GM18868 (cell line): ENCODE measurements around the gene ENTHD1.

ENCODE experiments used
- ATAC-seq: cut with Tn5 transposase; IDR thresholded peaks from one replicate; pipeline ENCODE4 v1.9.1; 2021; ENCODE audit warnings: mild to moderate bottlenecking, moderate library complexity; ENCODE audit not compliant: unreplicated experiment

The ENTHD1 gene

GRCh38 chr22:39718921-39719475, 174.6 kb downstream of the ENTHD1 start:
- ATAC-seq = no peak

GRCh38 chr22:39718206-39718605, 175.4 kb downstream of the ENTHD1 start:
- ATAC-seq = no peak

- no peak for ATAC-seq
Measured at GRCh38 chr22:39717099-39717498, 176.5 kb downstream of the ENTHD1 start.

GRCh38 chr22:39716534-39716933, 177.0 kb downstream of the ENTHD1 start:
- ATAC-seq = no peak

GRCh38 chr22:39715778-39716495, 177.6 kb downstream of the ENTHD1 start:
- no peak for ATAC-seq

GRCh38 chr22:39714321-39714720, 179.2 kb downstream of the ENTHD1 start:
- no peak for ATAC-seq

- no peak for ATAC-seq
Measured at GRCh38 chr22:39713799-39714290, 179.7 kb downstream of the ENTHD1 start.

- no peak for ATAC-seq
Measured at GRCh38 chr22:39712751-39713525, 180.6 kb downstream of the ENTHD1 start.

- no peak for ATAC-seq
Measured at GRCh38 chr22:39712081-39712480, 181.5 kb downstream of the ENTHD1 start.

- no peak for ATAC-seq
Measured at GRCh38 chr22:39710380-39711150, 183.0 kb downstream of the ENTHD1 start.

GRCh38 chr22:39707816-39708215, 185.7 kb downstream of the ENTHD1 start:
- ATAC-seq = no peak

GRCh38 chr22:39707351-39707750, 186.2 kb downstream of the ENTHD1 start:
- no peak for ATAC-seq

GRCh38 chr22:39706376-39707140, 187.0 kb downstream of the ENTHD1 start:
- ATAC-seq = no peak

- no peak for ATAC-seq
Measured at GRCh38 chr22:39705386-39705785, 188.2 kb downstream of the ENTHD1 start.

- ATAC-seq = no peak
Measured at GRCh38 chr22:39703928-39704639, 189.5 kb downstream of the ENTHD1 start.

- ATAC-seq = no peak
Measured at GRCh38 chr22:39703091-39703490, 190.5 kb downstream of the ENTHD1 start.

GRCh38 chr22:39700565-39700964, 193.0 kb downstream of the ENTHD1 start:
- ATAC-seq = no peak

GRCh38 chr22:39699631-39700360, 193.8 kb downstream of the ENTHD1 start:
- no peak for ATAC-seq
